Mesodermal cell (in vitro differentiated cells): ENCODE data around the gene ZNF823.
A peak's percentile ranks its signal among the peaks of the same experiment; 100 is the strongest.

ENCODE experiments used
- H3K27ac ChIP-seq: 2 replicates; pipeline ENCODE4 v1.7.0; 2013; ENCODE audit warnings: mild to moderate bottlenecking, low read depth, low read length, moderate library complexity; ENCODE audit not compliant: severe bottlenecking
- H3K36me3 ChIP-seq: 2 replicates; pipeline ENCODE4 v1.7.1; 2013; ENCODE audit warnings: mild to moderate bottlenecking, low read length, moderate library complexity; ENCODE audit not compliant: control insufficient read depth, insufficient read depth
- H3K4me1 ChIP-seq: one replicate; pipeline ENCODE4 v1.7.1; 2013; ENCODE audit warnings: mild to moderate bottlenecking, low read length; ENCODE audit not compliant: insufficient read depth, control insufficient read depth, poor library complexity, severe bottlenecking
- H3K4me3 ChIP-seq: 2 replicates; pipeline ENCODE4 v1.7.0; 2013; ENCODE audit warnings: low read length, control low read depth, mild to moderate bottlenecking; ENCODE audit not compliant: insufficient read depth, poor library complexity, severe bottlenecking; ENCODE audit errors: extremely low read depth
- H3K9me3 ChIP-seq: 2 replicates; pipeline ENCODE4 v1.7.1; 2013; ENCODE audit warnings: mild to moderate bottlenecking, low read length, moderate library complexity; ENCODE audit not compliant: control insufficient read depth
- WGBS, 2 experiments: methylation state at CpG; one replicate each; pipeline ENCODE4 v1.1.5; 2013; ENCODE audit warnings: missing lambda C conversion rate in 2 of 2; ENCODE audit not compliant: insufficient coverage in 2 of 2; 5-methylcytosine and 5-hydroxymethylcytosine counted together

ZNF823 gene

DNA sequence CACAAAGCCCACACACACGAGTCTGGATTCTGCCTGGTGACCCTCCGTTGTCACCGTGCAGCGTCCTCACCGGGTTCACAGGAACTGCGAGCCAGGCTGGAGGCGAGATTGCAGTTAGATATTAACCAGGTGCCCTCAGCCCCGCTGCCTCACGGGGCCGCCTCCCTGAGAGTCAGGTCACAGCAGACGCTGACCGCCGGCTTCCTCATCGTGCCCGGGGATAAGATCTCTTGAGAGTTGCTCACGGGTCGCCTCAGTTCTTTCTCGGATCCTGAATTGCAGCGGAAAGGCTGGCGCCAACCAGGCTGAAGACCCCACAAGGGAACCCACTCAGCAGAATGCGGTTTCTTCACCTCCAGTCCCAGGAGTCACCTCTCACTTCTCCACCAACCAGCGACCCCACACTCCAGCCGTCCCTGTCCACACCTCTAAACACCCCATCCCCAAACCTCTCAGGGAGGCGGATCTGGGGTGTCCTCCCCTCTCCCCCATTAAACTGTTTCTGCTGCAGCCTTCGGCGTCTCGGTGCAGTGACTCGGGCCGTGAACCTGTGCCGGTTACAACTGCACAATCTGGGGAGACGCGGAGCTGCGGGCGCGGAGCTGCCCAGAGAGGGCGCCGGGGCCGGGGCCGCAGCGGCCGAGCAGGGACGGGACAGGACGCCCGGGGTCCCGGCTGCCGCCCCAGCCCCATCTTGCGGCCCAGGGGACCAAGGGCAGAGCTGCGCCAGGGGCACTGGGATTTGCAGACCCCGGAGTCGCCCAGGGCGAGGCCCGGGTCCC is 591 bp downstream of the ZNF823 start:
- Histone ChIP-seq H3K4me1 (peaks cover 9% of the 10 kb centered on the region), H3K27ac (peak overlapping the region; percentile 91), H3K9me3 (no peaks in the 10 kb centered on the region), H3K4me3 (peak overlapping the region; percentile 77), H3K36me3 (peaks cover 11% of the 10 kb centered on the region)
- 0 to 1% methylated on average over 39 to 52 of the region's 52 CpGs for WGBS, 2 experiments

DNA sequence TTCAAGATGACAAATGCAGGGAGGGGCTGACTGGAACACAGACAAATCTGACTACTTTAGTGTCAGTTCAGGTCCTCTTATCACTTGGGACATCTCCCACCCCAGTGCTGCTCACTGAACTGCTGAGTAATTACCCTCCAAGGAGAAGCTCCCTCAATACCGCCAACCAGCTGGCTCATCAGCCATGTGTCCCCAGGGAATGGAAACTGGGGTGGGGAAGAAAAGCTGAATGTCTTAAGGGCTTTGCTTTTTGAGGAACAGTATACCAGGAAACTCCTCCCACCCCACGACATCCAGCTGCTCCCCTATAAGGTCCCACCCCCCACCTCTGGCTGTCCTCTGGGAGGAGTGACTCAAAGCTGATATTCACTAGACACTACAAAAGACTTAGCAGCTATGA is 2.0 kb downstream of the ZNF823 start:
- H3K4me3 ChIP-seq: no peak overlapping the region
- H3K4me1 ChIP-seq: peaks cover 13% of the 10 kb centered on the region
- 60% methylated on average over 1 of the region's 2 CpGs; no CpG with 5 or more reads in 1 of the 2 experiments for WGBS, 2 experiments
- no peak overlapping the region for H3K27ac ChIP-seq
- H3K9me3 ChIP-seq: no peaks in the 10 kb centered on the region
- peaks cover 17% of the 10 kb centered on the region for H3K36me3 ChIP-seq

- Histone ChIP-seq H3K27ac (no peak overlapping the region), H3K4me1 (peaks cover 13% of the 10 kb centered on the region), H3K36me3 (peaks cover 22% of the 10 kb centered on the region), H3K9me3 (no peaks in the 10 kb centered on the region), H3K4me3 (no peak overlapping the region)
- WGBS, 2 experiments: 100% methylated on average over 1 of the region's 1 CpG; no CpG with 5 or more reads in 1 of the 2 experiments
Measured at GRCh38 chr19:11735375-11735774, 3.4 kb downstream of the ZNF823 start.

DNA sequence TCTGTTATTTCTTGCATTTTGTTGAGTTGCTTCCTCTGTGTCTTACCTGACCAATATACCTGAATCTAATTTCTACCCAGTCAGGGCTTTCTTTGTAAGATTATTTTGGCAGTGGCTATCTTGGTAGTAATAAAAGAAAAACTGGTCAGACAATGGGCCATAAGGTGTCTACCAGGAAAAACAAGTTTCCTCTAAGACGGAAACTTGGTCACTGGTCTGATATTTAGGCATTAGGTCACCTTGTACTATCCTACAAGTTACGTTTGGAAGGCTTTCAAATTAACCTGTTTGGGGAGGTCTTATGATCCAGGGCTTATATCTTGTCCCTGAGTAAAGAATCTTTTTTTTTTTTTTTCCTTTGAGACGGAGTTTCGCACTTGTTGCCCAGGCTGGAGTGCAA is 9.2 kb downstream of the ZNF823 start:
- H3K4me1 ChIP-seq: peaks cover 4% of the 10 kb centered on the region
- H3K9me3 ChIP-seq: peaks cover 10% of the 10 kb centered on the region
- H3K27ac ChIP-seq: no peak overlapping the region
- WGBS, 2 experiments: 91 to 100% methylated on average over 2 of the region's 4 CpGs
- H3K4me3 ChIP-seq: no peak overlapping the region
- peaks cover 63% of the 10 kb centered on the region for H3K36me3 ChIP-seq

- H3K4me3 ChIP-seq: no peak overlapping the region
- no peaks in the 10 kb centered on the region for H3K4me1 ChIP-seq
- WGBS, 2 experiments: 94% methylated on average over 8 of the region's 10 CpGs
- H3K36me3 ChIP-seq: peaks cover 87% of the 10 kb centered on the region
- peaks cover 63% of the 10 kb centered on the region for H3K9me3 ChIP-seq
- no peak overlapping the region for H3K27ac ChIP-seq
Measured at GRCh38 chr19:11722414-11722813, 16.3 kb downstream of the ZNF823 start.

GRCh38 chr19:11721681-11722080 is 17.1 kb downstream of the ZNF823 start:
- no peak overlapping the region for H3K4me3 ChIP-seq
- H3K4me1 ChIP-seq: no peaks in the 10 kb centered on the region
- H3K27ac ChIP-seq: no peak overlapping the region
- peaks cover 63% of the 10 kb centered on the region for H3K9me3 ChIP-seq
- WGBS, 2 experiments: 82 to 87% methylated on average over 5 of the region's 5 CpGs
- H3K36me3 ChIP-seq: peaks cover 80% of the 10 kb centered on the region

DNA sequence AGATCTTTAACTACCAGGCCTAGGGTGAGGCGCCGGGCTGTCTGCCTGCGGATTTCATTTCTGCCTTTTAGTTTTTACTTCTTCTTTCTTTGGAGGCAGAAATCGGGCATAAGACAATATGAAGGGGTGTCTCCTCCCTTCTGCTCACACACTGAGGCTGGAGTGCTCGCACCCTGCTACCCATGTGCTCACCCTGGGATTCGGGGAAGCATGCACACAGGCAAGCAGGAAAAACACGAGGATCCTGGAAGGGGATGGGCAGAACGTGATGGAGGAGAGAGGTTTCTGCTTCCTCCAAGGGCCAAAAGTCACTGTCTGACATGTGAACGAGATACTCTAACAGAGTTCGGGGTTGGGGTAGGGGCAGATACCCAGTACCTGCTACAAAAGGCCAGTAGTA is 28.4 kb downstream of the ZNF823 start:
- Histone ChIP-seq H3K27ac (no peak overlapping the region), H3K4me3 (no peak overlapping the region)
- WGBS, 2 experiments: 94% methylated on average over 6 to 9 of the region's 10 CpGs

GRCh38 chr19:11708457-11708856 is 30.3 kb downstream of the ZNF823 start:
- H3K4me1 ChIP-seq: no peaks in the 10 kb centered on the region
- no peaks in the 10 kb centered on the region for H3K9me3 ChIP-seq
- no peak overlapping the region for H3K27ac ChIP-seq
- no peak overlapping the region for H3K4me3 ChIP-seq
- 59 to 81% methylated on average over 3 of the region's 3 CpGs for WGBS, 2 experiments
- no peaks in the 10 kb centered on the region for H3K36me3 ChIP-seq

More for the DNA sequence above, 28.4 kb downstream of the ZNF823 start:
- H3K36me3 ChIP-seq: no peaks in the 10 kb centered on the region
- H3K9me3 ChIP-seq: no peaks in the 10 kb centered on the region
- H3K4me1 ChIP-seq: no peaks in the 10 kb centered on the region

DNA sequence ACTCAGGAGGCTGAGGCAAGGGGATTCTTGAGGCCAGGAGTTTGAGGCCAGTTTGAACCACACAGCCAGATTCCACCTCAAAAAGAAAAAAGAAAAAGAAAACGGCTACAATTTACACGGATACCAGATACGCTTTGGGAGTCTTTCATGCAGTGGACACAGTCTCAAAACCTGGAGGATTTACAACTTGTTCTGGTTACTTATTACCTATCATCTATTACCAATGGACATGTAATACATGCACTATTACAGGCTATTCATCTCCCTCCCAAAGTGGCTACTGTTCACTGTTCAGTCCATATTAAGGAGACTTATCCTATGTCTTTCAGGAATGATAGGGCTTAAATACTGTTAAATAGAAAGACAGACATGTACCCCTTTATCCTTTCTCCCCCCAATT is 33.3 kb downstream of the ZNF823 start:
- no peaks in the 10 kb centered on the region for H3K4me1 ChIP-seq
- 67 to 89% methylated on average over 1 of the region's 3 CpGs for WGBS, 2 experiments
- H3K9me3 ChIP-seq: no peaks in the 10 kb centered on the region
- no peak overlapping the region for H3K27ac ChIP-seq
- no peak overlapping the region for H3K4me3 ChIP-seq
- H3K36me3 ChIP-seq: no peaks in the 10 kb centered on the region

DNA sequence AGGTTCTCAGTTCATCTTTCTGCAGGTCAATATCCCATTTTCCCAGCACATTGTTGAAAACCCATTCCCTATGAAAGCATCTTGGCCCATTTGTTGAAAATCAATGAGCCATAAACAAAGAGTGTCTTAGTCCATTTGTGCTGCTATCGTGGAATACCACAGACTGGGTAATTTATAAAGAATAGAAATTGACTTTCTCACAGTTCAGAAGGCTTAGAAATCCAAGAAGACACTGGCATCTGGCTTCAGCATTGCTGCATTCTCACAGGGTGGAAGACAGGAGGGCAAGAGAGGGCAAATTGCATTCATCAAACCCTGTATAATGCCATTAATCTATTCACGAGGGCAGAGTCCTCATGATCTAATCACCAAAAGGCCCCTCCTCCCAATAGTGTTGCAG is 34.1 kb downstream of the ZNF823 start:
- Histone ChIP-seq H3K27ac (no peak overlapping the region), H3K36me3 (no peaks in the 10 kb centered on the region), H3K9me3 (no peaks in the 10 kb centered on the region), H3K4me1 (no peaks in the 10 kb centered on the region), H3K4me3 (no peak overlapping the region)
- WGBS, 2 experiments: 100% methylated on average over 1 of the region's 2 CpGs; no CpG with 5 or more reads in 1 of the 2 experiments
